Fibroblast of pulmonary artery (primary cell): ENCODE measurements around the gene PGLYRP4.

Source experiments
- DNase-seq: peaks from one replicate; pipeline ENCODE4 v3.0.0-alpha.2; 2010; ENCODE audit warnings: low read depth
- H3K4me3 ChIP-seq: replicated peaks from 2 replicates; pipeline ENCODE4 v1.5.1; 2011; ENCODE audit warnings: low read depth, mild to moderate bottlenecking, control low read depth, low read length, moderate library complexity
- CTCF ChIP-seq: IDR thresholded peaks from 2 replicates; pipeline ENCODE4 v1.5.1; 2011; ENCODE audit warnings: mild to moderate bottlenecking, control low read depth, low read length, inconsistent platforms; ENCODE audit errors: missing control alignments

The PGLYRP4 gene

GRCh38 chr1:153394391-153394790, 45.8 kb upstream of the PGLYRP4 start:
- H3K4me3 ChIP-seq: no peak overlapping the region
- no peak for TF ChIP-seq CTCF
- no peak for DNase-seq

- no peak for DNase-seq
- no peak overlapping the region for H3K4me3 ChIP-seq
- TF ChIP-seq CTCF: no peak
These were observed 45.3 kb upstream of the PGLYRP4 start for GRCh38 chr1:153393926-153394325.

DNA sequence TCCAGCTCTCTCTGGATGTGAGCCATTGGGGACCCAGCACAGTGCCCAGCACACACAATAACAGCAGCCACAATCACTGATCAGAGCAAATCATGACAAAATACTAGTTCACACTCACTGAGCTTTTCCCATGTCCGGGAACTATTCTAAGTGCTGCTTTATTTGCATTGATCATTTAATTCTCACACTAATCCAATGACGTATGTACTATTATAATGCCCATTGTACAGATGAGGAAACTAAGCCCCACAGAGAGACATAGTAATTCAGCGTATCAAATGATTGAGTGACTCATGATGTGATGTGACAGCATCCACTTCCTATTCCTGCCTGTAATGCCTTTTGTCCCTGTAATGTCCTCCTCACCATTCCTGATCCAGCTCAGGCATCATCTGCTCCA, 44.2 kb upstream of the PGLYRP4 start:
- H3K4me3 ChIP-seq: no peak overlapping the region
- no peak for TF ChIP-seq CTCF

GRCh38 chr1:153392258-153392657, 43.6 kb upstream of the PGLYRP4 start:
- no peak for TF ChIP-seq CTCF
- H3K4me3 ChIP-seq: no peak overlapping the region

More for the DNA sequence above, 44.2 kb upstream of the PGLYRP4 start:
- DNase-seq: no peak

DNA sequence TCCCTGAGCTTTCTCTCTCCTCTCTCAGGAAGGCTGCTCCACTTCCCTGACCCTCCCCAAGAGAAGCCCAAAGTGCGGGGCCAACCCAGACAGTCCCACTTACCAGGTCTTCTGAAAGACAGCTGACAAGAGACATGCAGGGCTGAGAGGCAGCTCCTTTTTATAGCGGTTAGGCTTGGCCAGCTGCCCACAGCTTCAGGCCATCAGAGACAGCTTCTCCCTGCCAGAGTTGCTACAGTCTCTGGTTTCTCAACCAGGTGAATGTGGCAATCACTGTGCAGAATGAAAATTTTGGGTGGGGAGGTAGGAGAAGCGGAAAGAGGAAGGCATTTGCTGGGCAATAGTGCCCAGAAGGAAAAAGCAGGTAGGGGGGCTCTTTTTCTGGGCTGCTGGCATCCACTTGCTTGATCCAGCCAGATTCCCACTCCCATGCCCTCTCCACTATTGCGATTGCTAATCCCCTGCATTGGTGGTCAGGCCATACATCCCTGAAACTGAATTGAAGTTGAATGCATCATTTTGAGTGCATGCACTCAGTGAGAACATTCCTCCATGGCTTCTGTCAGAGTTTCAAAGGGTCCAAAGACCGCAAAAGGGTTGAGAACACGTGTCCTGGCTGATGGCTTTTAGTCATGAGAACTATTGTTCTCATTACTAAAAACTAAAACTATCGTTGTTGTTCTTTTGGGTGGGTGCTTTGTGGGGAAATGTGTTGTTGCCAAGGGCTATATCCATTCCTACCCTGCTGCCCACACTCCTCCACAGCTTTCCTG, 42.5 kb upstream of the PGLYRP4 start, which contains the start of gene S100A8:
TSS of gene S100A8 (minus strand) at position 136 of the 773 bp plus-strand sequence. CDS start 538 bp downstream, outside the sequence.
- TF ChIP-seq CTCF: no peak
- DNase-seq: peak; percentile 2
- no peak within 1 kb of the TSS for H3K4me3 ChIP-seq

More at GRCh38 chr1:153392258-153392657, 43.6 kb upstream of the PGLYRP4 start:
- no peak for DNase-seq

DNA sequence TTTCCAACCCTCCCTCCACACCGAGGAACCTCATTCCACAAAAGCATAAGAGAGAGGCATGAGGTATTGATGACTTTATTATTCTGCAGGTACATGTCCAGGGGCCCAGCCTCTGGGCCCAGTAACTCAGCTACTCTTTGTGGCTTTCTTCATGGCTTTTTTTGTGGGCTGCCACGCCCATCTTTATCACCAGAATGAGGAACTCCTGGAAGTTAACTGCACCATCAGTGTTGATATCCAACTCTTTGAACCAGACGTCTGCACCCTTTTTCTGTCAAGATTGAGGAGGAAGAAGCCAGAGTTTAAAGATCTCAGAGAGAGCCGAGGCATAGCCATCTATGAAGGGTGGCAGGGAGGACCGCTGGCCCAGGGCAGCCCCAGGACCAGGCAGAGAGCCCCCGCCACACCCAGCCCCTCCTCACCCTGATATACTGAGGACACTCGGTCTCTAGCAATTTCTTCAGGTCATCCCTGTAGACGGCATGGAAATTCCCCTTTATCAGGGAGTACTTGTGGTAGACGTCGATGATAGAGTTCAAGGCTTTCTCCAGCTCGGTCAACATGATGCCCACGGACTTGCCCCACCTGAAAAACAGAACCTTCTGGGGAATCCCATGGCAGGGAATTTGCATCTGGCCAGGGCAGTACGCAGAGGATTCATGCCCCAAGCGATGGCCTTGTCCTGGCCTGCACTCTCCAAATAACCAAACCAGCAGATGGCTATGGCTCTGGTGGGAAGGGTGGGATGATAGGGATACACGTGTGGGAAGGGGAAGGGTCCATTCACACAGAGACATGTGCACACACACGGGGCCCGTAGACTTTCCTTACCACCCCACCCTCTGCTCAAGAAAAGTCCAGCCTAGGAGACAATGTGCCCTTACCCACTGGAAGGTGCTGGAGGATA, 41.6 kb upstream of the PGLYRP4 start:
- H3K4me3 ChIP-seq: no peak overlapping the region
- no peak for TF ChIP-seq CTCF
- no peak for DNase-seq
